HCT116 (cell line): ENCODE measurements around the gene USP48. TPM values are rescaled to one million over a fixed set of nuclear protein-coding genes. Genes with fewer than 3 reads are reported as not detected.

Experiments used
- ATAC-seq: fragments of 200-7000 bp; cut with Tn5 transposase; 2 replicates; pipeline ENCODE4 v1.9.1; 2020; ENCODE audit warnings: mild to moderate bottlenecking, moderate library complexity
- BruUV-seq: library from RNA; stranded (reverse); fragments of 400-500 nt; replicated peaks from 2 replicates; lab custom pipeline; 2021; lab: Mats Ljungman, UMichigan
- CTCF ChIA-PET: fragments of 300-600 bp; sonication (Branson Sonifier 250); formaldehyde crosslinking; loops from one replicate; lab custom pipeline; 2021; ENCODE audit warnings: antibody characterized with exemption; lab: Charles Lee
- POLR2A ChIA-PET: fragments of 300-600, 350-600 bp; sonication (Branson Sonifier 250); formaldehyde crosslinking; loops from one replicate; lab custom pipeline; 2021; ENCODE audit warnings: antibody characterized with exemption; lab: Charles Lee
- RAD21 ChIA-PET, 2 experiments: fragments of 300-600 bp; sonication (Branson Sonifier 250); formaldehyde crosslinking; loops; one replicate each; lab custom pipeline; 2023; ENCODE audit warnings: low total read pairs in 2 of 2; ENCODE audit not compliant: uncharacterized antibody in 2 of 2, unreplicated experiment in 2 of 2, low non-redundant PET in 1 of 2; lab: Charles Lee
- DNase-seq: peaks from one replicate; pipeline ENCODE4 v3.0.0-alpha.2; 2010; ENCODE audit warnings: low read depth, low spot score
- H2AFZ ChIP-seq: fragments of 200-600 bp; shearing (Covaris generic), sonication (generic); 2 replicates; pipeline ENCODE4 v1.6.1; 2017; ENCODE audit warnings: low read depth, mixed run types, mixed read lengths, antibody characterized with exemption, low read length; ENCODE audit not compliant: poor library complexity, severe bottlenecking
- H3K27ac ChIP-seq: 2 replicates; pipeline ENCODE4 v1.5.1; 2012; ENCODE audit warnings: low read depth, low read length
- H3K27me3 ChIP-seq: fragments of 200-600 bp; sonication (generic); 2 replicates; pipeline ENCODE4 v1.6.1; 2016; ENCODE audit warnings: mixed run types, low read length, mixed read lengths; ENCODE audit not compliant: insufficient read depth
- H3K36me3 ChIP-seq, 2 experiments: fragments of 200-500 bp in 1 of 2; fragments of 200-600 bp in 1 of 2; sonication (Bioruptor generic) in 1 of 2; sonication (generic) in 1 of 2; 2 replicates each; pipeline versions ENCODE4 v1.5.1 to v1.6.1; 2014 to 2016; ENCODE audit warnings: low read length in 2 of 2, inconsistent platforms in 1 of 2, mixed read lengths in 1 of 2, mixed run types in 1 of 2; ENCODE audit not compliant: insufficient read depth in 2 of 2, control insufficient read depth in 1 of 2
- H3K4me1 ChIP-seq, 2 experiments: fragments of 200-600 bp in 1 of 2; sonication (generic) in 1 of 2; 2 replicates each; pipeline versions ENCODE4 v1.5.1 to v1.6.1; 2012 to 2017; ENCODE audit warnings: low read length in 2 of 2, inconsistent platforms in 1 of 2, mild to moderate bottlenecking in 1 of 2, mixed read lengths in 1 of 2, mixed run types in 1 of 2, moderate library complexity in 1 of 2; ENCODE audit not compliant: insufficient read depth in 2 of 2, control insufficient read depth in 1 of 2
- H3K4me2 ChIP-seq: fragments of 200-600 bp; sonication (generic); 2 replicates; pipeline ENCODE4 v1.6.1; 2017; ENCODE audit warnings: mixed run types, low read length, mixed read lengths
- H3K4me3 ChIP-seq, 2 experiments: fragments of 200-600 bp in 1 of 2; sonication (generic) in 1 of 2; replicated peaks in 1 of 2; 2 replicates each; pipeline ENCODE4 v1.5.1; 2011 to 2016; ENCODE audit warnings: low read length in 2 of 2, control low read depth in 1 of 2, low read depth in 1 of 2, mild to moderate bottlenecking in 1 of 2, mixed read lengths in 1 of 2, mixed run types in 1 of 2
- H3K79me2 ChIP-seq: fragments of 200-600 bp; sonication (generic); 2 replicates; pipeline ENCODE4 v1.6.1; 2017; ENCODE audit warnings: mild to moderate bottlenecking, mixed run types, low read length, moderate library complexity, mixed read lengths; ENCODE audit not compliant: insufficient read depth
- H3K9ac ChIP-seq: fragments of 200-600 bp; sonication (generic); 2 replicates; pipeline ENCODE4 v1.6.1; 2016; ENCODE audit warnings: low read length, mixed read lengths
- H3K9me2 ChIP-seq: fragments of 200-600 bp; sonication (generic), shearing (Covaris generic); 2 replicates; pipeline ENCODE4 v1.6.1; 2017; ENCODE audit warnings: mixed run types, mild to moderate bottlenecking, moderate library complexity; ENCODE audit not compliant: insufficient read depth
- H3K9me3 ChIP-seq, 2 experiments: fragments of 200-500 bp in 1 of 2; fragments of 200-600 bp in 1 of 2; sonication (Bioruptor generic) in 1 of 2; sonication (generic) in 1 of 2; 2 replicates each; pipeline ENCODE4 v1.6.1; 2014 to 2017; ENCODE audit warnings: low read length in 2 of 2, mixed read lengths in 2 of 2, inconsistent platforms in 1 of 2, low read depth in 1 of 2, mild to moderate bottlenecking in 1 of 2, mixed run types in 1 of 2, moderate library complexity in 1 of 2; ENCODE audit not compliant: control insufficient read depth in 1 of 2, insufficient read depth in 1 of 2
- H4K20me1 ChIP-seq: fragments of 200-600 bp; sonication (generic), shearing (Covaris generic); 2 replicates; pipeline ENCODE4 v1.6.1; 2017; ENCODE audit warnings: mixed run types, mild to moderate bottlenecking, moderate library complexity; ENCODE audit not compliant: insufficient read depth
- CBX3 ChIP-seq: IDR thresholded peaks from 2 replicates; pipeline ENCODE4 v1.6.1; 2012; ENCODE audit warnings: low read depth
- EGR1 ChIP-seq: IDR thresholded peaks from 2 replicates; pipeline ENCODE4 v1.6.1; 2012; ENCODE audit warnings: low read depth
- ELF1 ChIP-seq: IDR thresholded peaks from 2 replicates; pipeline ENCODE4 v1.6.1; 2012; ENCODE audit warnings: low read depth, borderline replicate concordance
- EZH2 ChIP-seq: fragments of 200-600 bp; sonication (generic); IDR thresholded peaks from 2 replicates; pipeline ENCODE4 v1.6.1; 2017; ENCODE audit warnings: antibody characterized with exemption, mixed run types
- EZH2phosphoT487 ChIP-seq: fragments of 200-600 bp; IDR thresholded peaks from 2 replicates; pipeline ENCODE4 v1.6.1; 2018; ENCODE audit warnings: antibody characterized with exemption, borderline replicate concordance
- FOSL1 ChIP-seq: IDR thresholded peaks from 2 replicates; pipeline ENCODE4 v1.6.1; 2012; ENCODE audit warnings: low read depth
- MAX ChIP-seq: IDR thresholded peaks from 2 replicates; pipeline ENCODE4 v1.6.1; 2012
- POLR2AphosphoS5 ChIP-seq: IDR thresholded peaks from 2 replicates; pipeline ENCODE4 v1.6.1; 2011; ENCODE audit warnings: mild to moderate bottlenecking, low read depth, low read length, moderate library complexity
- RAD21 ChIP-seq: IDR thresholded peaks from 2 replicates; pipeline ENCODE4 v1.6.1; 2012; ENCODE audit warnings: low read depth, mild to moderate bottlenecking
- SRF ChIP-seq: IDR thresholded peaks from 2 replicates; pipeline ENCODE4 v1.6.1; 2012; ENCODE audit warnings: low read depth
- TCF7L2 ChIP-seq: IDR thresholded peaks from 2 replicates; pipeline ENCODE4 v1.7.0; 2011; ENCODE audit warnings: borderline replicate concordance, inconsistent platforms; ENCODE audit not compliant: insufficient read depth, insufficient read length; ENCODE audit errors: extremely low read depth
- YY1 ChIP-seq: IDR thresholded peaks from 2 replicates; pipeline ENCODE4 v1.6.1; 2011; ENCODE audit warnings: low read length, low read depth, moderate library complexity, mild to moderate bottlenecking; ENCODE audit not compliant: insufficient replicate concordance; ENCODE audit errors: extremely low read depth
- ZBTB33 ChIP-seq: IDR thresholded peaks from 2 replicates; pipeline ENCODE4 v1.6.1; 2011; ENCODE audit warnings: mild to moderate bottlenecking, low read length, moderate library complexity; ENCODE audit not compliant: insufficient replicate concordance; ENCODE audit errors: extremely low read depth
- intact Hi-C: fragments of 100-400 bp; cut with micrococcal nuclease; formaldehyde crosslinking; loops from 2 replicates; pipeline ENCODE4 v1.10.0; 2022
- total RNA-seq: library from RNA; stranded (reverse); gene quantifications from one replicate; pipeline ENCODE4 v1.2.1, GENCODE V29; 2021; ENCODE audit not compliant: unreplicated experiment

The USP48 gene
- total RNA-seq, 1 experiment from 2014 or later, result 54.8 TPM

GRCh38 chr1:21756393-21757089, 26.4 kb downstream of the USP48 start:
- no peak overlapping the region for H3K9ac ChIP-seq
- ChIA-PET RAD21 (no interaction called here), CTCF (no interaction called here), POLR2A (no interaction called here)
- no peak overlapping the region for H3K27ac ChIP-seq
- no peak for DNase-seq
- TF ChIP-seq EZH2phosphoT487, result no peak
- no peak for TF ChIP-seq YY1
- TF ChIP-seq TCF7L2, result no peak
- no peak for TF ChIP-seq RAD21
- no peak for TF ChIP-seq POLR2AphosphoS5
- TF ChIP-seq ZBTB33, result no peak
- TF ChIP-seq EZH2, result no peak
- TF ChIP-seq SRF, result no peak
- TF ChIP-seq FOSL1, result no peak
- no peak for TF ChIP-seq MAX
- no peak for TF ChIP-seq CBX3
- no peak for TF ChIP-seq ELF1
- TF ChIP-seq EGR1, result no peak
- intact Hi-C loops, result no loop called here
- BruUV-seq, result TSS peak; percentile 39
- peaks cover 48% of the 10 kb centered on the region for H3K79me2 ChIP-seq
- no peak overlapping the region for H3K4me3 ChIP-seq
- H3K9me3 ChIP-seq, result no peaks in the 10 kb centered on the region
- H3K36me3 ChIP-seq, result peaks cover 10 to 15% of the 10 kb centered on the region in 2 experiments; a peak in 3 of 4 replicates
- H3K27me3 ChIP-seq, result no peaks in the 10 kb centered on the region
- H2AFZ ChIP-seq, result no peak overlapping the region
- no peaks in the 10 kb centered on the region for H3K4me1 ChIP-seq
- H3K9me2 ChIP-seq, result no peaks in the 10 kb centered on the region
- no peak overlapping the region for H3K4me2 ChIP-seq
- H4K20me1 ChIP-seq, result peaks cover 3% of the 10 kb centered on the region; the same call in 1 of the 2 replicates
- ATAC-seq, result no peak
